Activated T-helper 2 cell treated with anti-CD3 and anti-CD28 coated beads, Interferon-gamma antibody, Interleukin-2, Interleukin-4, amounts not matched to agents 10 μg/mL and 5 μg/mL and 100 μg/mL, durations not matched to agents 14 hours and 24 hours and 36 hours (primary cell): ENCODE measurements around the gene EIF4E2. TPM values are rescaled to one million over a fixed set of nuclear protein-coding genes. Genes with fewer than 3 reads are reported as not detected.
"Not testable (repeated sequence)": the region's sequence is repeated elsewhere in the genome, so short reads cannot be mapped to it uniquely, and the experiment has no call there.

Experiments used
- DNase-seq: peaks from one replicate; pipeline ENCODE4 v3.0.0; 2021; ENCODE audit warnings: low spot score
- H3K27ac Mint-ChIP-seq: one replicate; pipeline ENCODE4 v1.8.0; 2021; ENCODE audit warnings: mixed read lengths
- H3K27me3 Mint-ChIP-seq: one replicate; pipeline ENCODE4 v1.8.0; 2021; ENCODE audit warnings: low read depth, mixed read lengths
- H3K36me3 Mint-ChIP-seq: one replicate; pipeline ENCODE4 v1.8.0; 2021; ENCODE audit warnings: low read depth, mixed read lengths
- H3K4me1 Mint-ChIP-seq: one replicate; pipeline ENCODE4 v1.8.0; 2021; ENCODE audit warnings: low read depth, mixed read lengths
- H3K4me3 Mint-ChIP-seq: one replicate; pipeline ENCODE4 v1.8.0; 2021; ENCODE audit warnings: low read depth, mild to moderate bottlenecking, moderate library complexity, mixed read lengths
- H3K9me3 Mint-ChIP-seq: one replicate; pipeline ENCODE4 v1.8.0; 2021; ENCODE audit warnings: mixed read lengths
- intact Hi-C: fragments of 100-400 bp; cut with micrococcal nuclease; formaldehyde crosslinking; loops from one replicate; pipeline ENCODE4 v1.15.1; 2023
- total RNA-seq: library from RNA; stranded (reverse); gene quantifications from 2 replicates; pipeline ENCODE4 v1.2.3, GENCODE V29; 2022

Gene EIF4E2
- total RNA-seq, 1 donor from 2014 or later, result 88.4 TPM

DNA sequence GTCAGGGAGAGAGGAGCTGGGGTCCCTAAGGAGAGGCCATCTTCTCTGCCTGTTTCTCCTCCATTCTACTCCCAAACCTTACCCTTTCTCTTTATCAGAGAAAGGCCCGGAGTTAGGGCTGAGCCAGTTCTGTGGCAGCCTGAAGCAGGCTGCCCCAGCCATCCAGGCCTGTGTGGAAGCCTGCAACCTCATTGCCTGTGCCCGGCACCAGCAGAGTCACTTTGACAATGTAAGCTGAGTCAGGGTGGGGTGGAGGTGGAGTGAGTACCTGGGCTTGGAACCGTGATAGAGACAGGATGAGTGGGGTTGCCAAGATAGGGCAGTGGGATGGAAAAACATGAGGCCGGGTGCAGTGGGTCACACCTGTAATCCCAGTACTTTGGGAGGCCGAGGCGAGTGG is 5.8 kb upstream of the EIF4E2 start:
- Mint-ChIP-seq H3K27ac (no peak overlapping the region), H3K36me3 (peaks cover 26% of the 10 kb centered on the region), H3K4me1 (peaks cover 20% of the 10 kb centered on the region), H3K9me3 (peaks cover 6% of the 10 kb centered on the region), H3K27me3 (no peaks in the 10 kb centered on the region), H3K4me3 (no peak overlapping the region)
- no peak for DNase-seq
- intact Hi-C loops, result no loop called here

GRCh38 chr2:232545511-232546375 is 4.7 kb upstream of the EIF4E2 start:
- intact Hi-C loops, result no loop called here
- no peak overlapping the region for H3K27ac Mint-ChIP-seq
- H3K4me1 Mint-ChIP-seq, result peaks cover 22% of the 10 kb centered on the region
- peaks cover 29% of the 10 kb centered on the region for H3K36me3 Mint-ChIP-seq
- no peaks in the 10 kb centered on the region for H3K27me3 Mint-ChIP-seq
- DNase-seq, result no peak
- no peak overlapping the region for H3K4me3 Mint-ChIP-seq
- H3K9me3 Mint-ChIP-seq, result peaks cover 6% of the 10 kb centered on the region

- Mint-ChIP-seq H3K9me3 (peaks cover 6% of the 10 kb centered on the region), H3K27me3 (no peaks in the 10 kb centered on the region), H3K4me3 (no peak overlapping the region), H3K4me1 (peaks cover 34% of the 10 kb centered on the region), H3K27ac (no peak overlapping the region), H3K36me3 (peaks cover 37% of the 10 kb centered on the region)
- intact Hi-C loops, result no loop called here
- no peak for DNase-seq
These were observed 2.5 kb upstream of the EIF4E2 start for GRCh38 chr2:232547991-232548390.

DNA sequence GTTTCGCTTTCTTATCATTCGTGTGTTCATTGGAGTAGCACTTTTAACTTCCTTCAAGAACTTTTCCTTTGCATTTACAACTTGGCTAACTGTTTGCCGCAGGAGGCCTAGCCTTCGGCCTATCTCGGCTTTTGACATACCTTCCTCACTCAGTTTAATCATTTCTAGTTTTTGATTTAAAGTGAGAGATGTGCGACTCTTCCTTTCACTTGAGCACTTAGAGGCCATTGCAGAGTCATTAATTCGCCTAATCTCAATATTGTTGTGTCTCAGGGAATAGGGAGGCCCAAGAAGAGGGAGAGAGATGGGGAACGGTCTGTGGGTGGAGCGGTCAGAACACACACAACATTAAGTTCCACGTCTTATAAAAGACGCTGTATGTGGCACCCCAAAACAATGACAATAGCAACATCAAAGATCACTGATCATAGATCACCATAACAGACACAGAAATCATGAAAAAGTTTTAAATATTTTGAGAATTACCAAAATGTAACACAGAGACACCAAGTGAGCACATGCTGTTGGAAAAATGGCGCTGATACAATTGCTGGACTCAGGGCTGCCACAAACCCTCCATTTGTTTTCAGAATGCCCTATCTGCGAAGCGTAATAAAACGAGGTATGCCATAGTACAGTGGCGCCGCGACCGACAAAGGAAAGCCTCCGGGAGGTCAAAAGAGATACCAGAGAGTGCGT is 685 bp upstream of the EIF4E2 start:
- H3K27ac Mint-ChIP-seq, result peak overlapping the region; percentile 100
- intact Hi-C loops, result loop anchor here (1.0 kb wide), 1 partner anchor 147 kb away; the partner anchor contains the start of gene GIGYF2
- H3K36me3 Mint-ChIP-seq, result peaks cover 52% of the 10 kb centered on the region
- peaks cover 6% of the 10 kb centered on the region for H3K9me3 Mint-ChIP-seq
- no peaks in the 10 kb centered on the region for H3K27me3 Mint-ChIP-seq
- peaks cover 52% of the 10 kb centered on the region for H3K4me1 Mint-ChIP-seq
- H3K4me3 Mint-ChIP-seq, result peak overlapping the region; percentile 99
- DNase-seq, result no peak

DNA sequence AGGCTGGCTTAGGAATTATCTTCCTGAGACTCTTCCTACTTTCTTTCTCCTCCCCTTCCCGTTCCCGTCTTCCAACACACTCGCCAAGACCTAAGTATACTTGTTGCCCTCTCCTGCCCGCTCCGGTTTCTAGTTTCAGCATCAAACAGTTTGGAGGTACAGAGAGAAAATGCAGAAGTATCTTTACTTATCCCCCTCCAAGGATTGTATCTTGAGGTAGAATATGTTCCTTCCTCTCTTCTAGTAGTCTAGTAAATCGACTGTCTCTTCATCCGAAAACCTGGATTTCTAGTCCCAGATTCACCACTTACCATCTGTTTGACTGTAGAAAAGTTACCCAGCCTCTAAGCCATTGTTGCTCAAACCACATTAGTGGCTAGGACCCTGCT is 755 bp downstream of the EIF4E2 start:
- Mint-ChIP-seq H3K27ac (peak overlapping the region; percentile 94), H3K9me3 (peaks cover 6% of the 10 kb centered on the region), H3K4me3 (peak overlapping the region; percentile 99), H3K4me1 (peaks cover 63% of the 10 kb centered on the region), H3K36me3 (peaks cover 59% of the 10 kb centered on the region), H3K27me3 (no peaks in the 10 kb centered on the region)
- no peak for DNase-seq
- intact Hi-C loops, result no loop called here

- H3K4me1 Mint-ChIP-seq, result peaks cover 64% of the 10 kb centered on the region
- peak overlapping the region; percentile 99 for H3K4me3 Mint-ChIP-seq
- H3K9me3 Mint-ChIP-seq, result peaks cover 6% of the 10 kb centered on the region
- H3K36me3 Mint-ChIP-seq, result peaks cover 59% of the 10 kb centered on the region
- H3K27me3 Mint-ChIP-seq, result no peaks in the 10 kb centered on the region
- DNase-seq, result no peak
- intact Hi-C loops, result no loop called here
- peak overlapping the region; percentile 94 for H3K27ac Mint-ChIP-seq
These were observed 1.3 kb downstream of the EIF4E2 start for GRCh38 chr2:232551776-232552175.

DNA sequence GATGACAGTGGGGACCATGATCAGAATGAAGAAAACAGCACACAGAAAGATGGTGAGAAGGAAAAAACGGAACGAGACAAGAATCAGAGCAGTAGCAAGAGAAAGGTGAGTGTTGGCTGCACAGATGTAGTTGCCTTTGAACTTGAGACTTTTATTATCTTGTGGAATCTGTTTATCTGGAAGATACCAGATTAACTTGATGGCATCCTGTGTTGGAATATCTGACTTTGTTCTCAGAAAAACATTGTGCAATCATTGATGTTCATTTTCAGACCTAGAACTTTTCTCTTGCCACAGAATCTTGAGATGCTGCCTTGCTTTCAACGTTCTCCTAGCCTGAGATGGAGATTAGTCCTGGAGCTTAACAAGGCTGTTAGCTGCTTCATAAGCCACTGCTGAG is 5.9 kb downstream of the EIF4E2 start:
- Mint-ChIP-seq H3K27ac (peak overlapping the region; percentile 83), H3K27me3 (no peaks in the 10 kb centered on the region), H3K4me3 (no peak overlapping the region), H3K36me3 (peaks cover 78% of the 10 kb centered on the region), H3K9me3 (no peaks in the 10 kb centered on the region), H3K4me1 (peaks cover 43% of the 10 kb centered on the region)
- no peak for DNase-seq
- intact Hi-C loops, result no loop called here

GRCh38 chr2:232562515-232563151 is 12.1 kb downstream of the EIF4E2 start:
- Mint-ChIP-seq H3K27me3 (no peaks in the 10 kb centered on the region), H3K4me3 (no peak overlapping the region), H3K9me3 (no peaks in the 10 kb centered on the region), H3K36me3 (peaks cover 88% of the 10 kb centered on the region), H3K4me1 (peaks cover 11% of the 10 kb centered on the region), H3K27ac (no peak overlapping the region)
- intact Hi-C loops, result no loop called here
- no peak for DNase-seq

GRCh38 chr2:232563580-232563979 is 13.1 kb downstream of the EIF4E2 start:
- DNase-seq, result no peak
- H3K36me3 Mint-ChIP-seq, result peaks cover 88% of the 10 kb centered on the region
- H3K27ac Mint-ChIP-seq, result no peak overlapping the region
- intact Hi-C loops, result no loop called here
- H3K4me1 Mint-ChIP-seq, result peaks cover 14% of the 10 kb centered on the region
- H3K9me3 Mint-ChIP-seq, result no peaks in the 10 kb centered on the region
- no peaks in the 10 kb centered on the region for H3K27me3 Mint-ChIP-seq
- H3K4me3 Mint-ChIP-seq, result no peak overlapping the region

DNA sequence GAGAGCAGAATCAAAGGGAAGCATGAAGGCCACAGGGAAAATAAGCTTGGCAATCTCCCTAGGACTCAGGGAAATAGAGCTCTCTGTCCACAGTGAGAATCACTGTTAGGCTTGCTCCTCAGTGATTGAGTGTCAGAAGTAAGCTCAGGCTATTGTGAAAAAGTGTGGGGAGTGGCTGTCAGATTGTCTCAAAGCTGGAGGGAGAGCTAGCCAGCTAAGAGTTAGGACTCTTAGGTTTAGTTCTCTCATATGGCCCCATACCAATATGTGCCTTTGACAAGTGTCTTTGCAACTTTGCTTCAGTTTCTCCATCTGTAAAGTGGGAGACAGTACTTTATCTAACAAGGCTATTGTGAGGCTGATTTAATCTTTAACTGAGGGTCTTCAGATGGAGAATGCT is 17.2 kb downstream of the EIF4E2 start:
- intact Hi-C loops, result no loop called here

GRCh38 chr2:232568161-232568560 is 17.7 kb downstream of the EIF4E2 start:
- DNase-seq, result no peak
- intact Hi-C loops, result no loop called here
- H3K4me1 Mint-ChIP-seq, result peaks cover 8% of the 10 kb centered on the region
- no peak overlapping the region for H3K4me3 Mint-ChIP-seq
- H3K36me3 Mint-ChIP-seq, result peaks cover 74% of the 10 kb centered on the region
- no peaks in the 10 kb centered on the region for H3K27me3 Mint-ChIP-seq
- no peaks in the 10 kb centered on the region for H3K9me3 Mint-ChIP-seq
- H3K27ac Mint-ChIP-seq, result no peak overlapping the region

More for the DNA sequence above, 17.2 kb downstream of the EIF4E2 start:
- Mint-ChIP-seq H3K4me1 (peaks cover 13% of the 10 kb centered on the region), H3K9me3 (no peaks in the 10 kb centered on the region), H3K27ac (no peak overlapping the region), H3K4me3 (no peak overlapping the region), H3K27me3 (no peaks in the 10 kb centered on the region), H3K36me3 (peaks cover 78% of the 10 kb centered on the region)
- DNase-seq, result no peak

DNA sequence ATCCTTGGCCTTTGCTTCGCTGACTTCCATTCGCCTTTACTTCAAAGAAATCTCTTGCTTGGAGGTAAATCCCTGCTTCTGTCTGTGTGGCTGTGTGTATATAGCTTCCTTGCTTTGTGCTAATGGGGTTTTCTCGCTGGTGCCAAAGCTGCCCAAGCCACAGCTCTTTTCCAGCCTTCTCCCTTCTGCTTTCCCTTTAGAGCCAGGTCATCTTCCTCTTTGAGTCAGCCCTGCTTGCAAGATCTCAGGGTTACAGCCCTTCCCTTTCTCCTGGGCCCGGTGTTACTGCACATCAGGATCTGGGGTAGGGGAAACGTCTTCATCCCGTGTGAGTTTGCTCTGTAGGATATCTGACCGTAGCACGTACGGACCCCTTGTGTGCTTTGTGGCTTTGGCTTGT is 19.1 kb downstream of the EIF4E2 start:
- Mint-ChIP-seq H3K36me3 (peaks cover 68% of the 10 kb centered on the region), H3K9me3 (no peaks in the 10 kb centered on the region), H3K27ac (no peak overlapping the region), H3K27me3 (no peaks in the 10 kb centered on the region), H3K4me1 (peaks cover 2% of the 10 kb centered on the region), H3K4me3 (no peak overlapping the region)
- DNase-seq, result no peak
- intact Hi-C loops, result no loop called here

DNA sequence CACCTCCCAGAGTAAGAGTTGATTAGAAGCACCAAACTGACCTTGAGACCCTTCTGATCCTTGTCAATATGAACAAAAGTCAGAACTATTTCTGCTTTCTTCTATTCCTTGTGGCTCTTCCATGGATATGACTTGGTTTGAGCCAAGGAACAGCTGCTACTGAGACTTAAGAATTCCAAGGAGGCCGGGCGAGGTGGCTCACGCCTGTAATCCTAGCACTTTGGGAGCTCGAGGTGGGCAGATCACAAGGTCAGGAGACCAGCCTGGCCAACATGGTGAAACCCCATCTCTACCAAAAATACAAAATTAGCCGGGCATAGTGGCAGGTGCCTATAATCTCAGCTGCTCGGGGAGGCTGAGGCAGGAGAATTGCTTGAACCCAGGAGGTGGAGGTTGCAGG is 20.0 kb downstream of the EIF4E2 start:
- H3K4me3 Mint-ChIP-seq, DNase-seq, intact Hi-C loops, H3K4me1 Mint-ChIP-seq, H3K27ac Mint-ChIP-seq, H3K27me3 Mint-ChIP-seq, H3K9me3 Mint-ChIP-seq: not testable (repeated sequence)
- peaks cover 65% of the 10 kb centered on the region for H3K36me3 Mint-ChIP-seq
